Motor neuron (in vitro differentiated cells): Measurements from ENCODE around the gene PIM2. TPM values are rescaled to one million over a fixed set of nuclear protein-coding genes. Genes with fewer than 3 reads are reported as not detected.

ENCODE experiments used
- ATAC-seq, 8 experiments: fragments of 200-7000 bp; cut with Tn5 transposase; replicated peaks in 6 of 8; 2 replicates each; pipeline ENCODE4 v1.8.0; 2021; ENCODE audit warnings: mild to moderate bottlenecking in 8 of 8, moderate library complexity in 8 of 8
- H3K27ac ChIP-seq, 2 donors: fragments of 250-450 bp; sonication (Bioruptor Pico); 2 replicates each; pipeline ENCODE4 v1.9.0; 2021; ENCODE audit warnings: antibody characterized with exemption in 2 of 2, mild to moderate bottlenecking in 2 of 2, moderate library complexity in 1 of 2
- H3K4me1 ChIP-seq, 2 donors: fragments of 250-450 bp; sonication (Bioruptor Pico); replicated peaks in 1 of 2; 2 replicates each; pipeline ENCODE4 v1.6.1; 2021; ENCODE audit warnings: antibody characterized with exemption in 2 of 2, mild to moderate bottlenecking in 2 of 2, moderate library complexity in 1 of 2
- H3K4me3 ChIP-seq, 5 donors: fragments of 250-450 bp; sonication (Bioruptor Pico); 2 replicates each; pipeline ENCODE4 v1.9.0; 2021; ENCODE audit warnings: antibody characterized with exemption in 5 of 5, mild to moderate bottlenecking in 5 of 5, moderate library complexity in 4 of 5
- WGBS, 10 experiments: fragments of 450-650 bp; shearing (Covaris generic); methylation state at CpG; one replicate each; pipeline ENCODE4 v1.0.0; 2022; 5-methylcytosine and 5-hydroxymethylcytosine counted together
- in situ Hi-C, 9 experiments: fragments of 400-800 bp; cut with MboI; loops; one replicate each; pipeline ENCODE4 v1.15.0; 2021; ENCODE audit warnings: low sequenced_read_pairs in 9 of 9, low pct_unique_long_range_greater_than_20kb in 2 of 9; ENCODE audit not compliant: unreplicated experiment in 9 of 9
- total RNA-seq, 8 experiments: library from RNA; unstranded; fragments of 300-600 nt; gene quantifications; 2 replicates each; pipeline versions ENCODE4 v1.2.3 to v1.2.4, GENCODE V29; 2022

The PIM2 gene
- total RNA-seq, 8 experiments from 2014 or later = 6.9 to 20.3 (median 9.5) TPM

DNA sequence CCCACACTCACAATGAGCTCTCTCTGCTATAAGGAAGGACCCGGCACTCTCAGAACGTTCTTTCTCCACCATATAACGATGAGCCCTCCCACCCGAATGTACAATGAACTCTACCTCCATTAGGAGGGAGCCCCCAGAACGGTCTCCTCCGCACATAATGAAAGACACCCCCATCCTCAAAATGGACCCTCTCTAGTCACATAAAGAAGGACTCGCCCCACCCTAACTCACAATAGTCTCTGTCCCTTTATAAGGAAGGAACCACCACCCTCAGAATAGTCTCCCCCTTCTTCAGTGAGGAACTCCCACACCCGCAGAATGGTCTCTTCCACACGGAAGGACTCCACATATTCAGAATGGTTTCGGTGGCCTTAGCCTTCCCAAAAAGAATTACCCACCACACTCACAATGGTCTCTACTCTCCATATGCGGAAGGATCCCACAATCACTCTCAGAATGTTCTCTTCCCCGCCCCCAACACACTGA is 7.9 kb downstream of the PIM2 start:
- H3K27ac ChIP-seq = peak overlapping the region; percentile 85 to 97
- 0 to 17% (median 6%) methylated on average over 1 to 8 of the region's 12 CpGs; no CpG with 5 or more reads in 6 of the 10 experiments for WGBS, 10 experiments

GRCh38 chrX:48909703-48910294 is 9.0 kb downstream of the PIM2 start:
- Histone ChIP-seq H3K4me3 (no peak overlapping the region), H3K27ac (no peak overlapping the region), H3K4me1 (peaks cover 5 to 6% of the 10 kb centered on the region in 2 donors)
- WGBS, 10 experiments = no CpG with 5 or more reads among the region's 17 CpGs
- in situ Hi-C loops = no loop called here
- ATAC-seq = no peak

More for the DNA sequence above, 7.9 kb downstream of the PIM2 start:
- peak in 4 of 8 experiments; percentile 17 to 53 (median 32) for ATAC-seq
- in situ Hi-C loops = no loop called here
- H3K4me3 ChIP-seq = peak overlapping the region; percentile 66 to 98 (median 89)
- H3K4me1 ChIP-seq = peaks cover 5 to 6% of the 10 kb centered on the region in 2 donors

- H3K27ac ChIP-seq = no peak overlapping the region
- H3K4me1 ChIP-seq = peaks cover 5 to 6% of the 10 kb centered on the region in 2 donors
- 100% methylated on average over 1 of the region's 1 CpG; no CpG with 5 or more reads in 9 of the 10 experiments for WGBS, 10 experiments
- in situ Hi-C loops = no loop called here
- no peak overlapping the region for H3K4me3 ChIP-seq
- no peak for ATAC-seq
Measured at GRCh38 chrX:48908600-48908999, 10.2 kb downstream of the PIM2 start.

GRCh38 chrX:48905090-48905790 is 13.6 kb downstream of the PIM2 start:
- Histone ChIP-seq H3K27ac (no peak overlapping the region), H3K4me3 (no peak overlapping the region), H3K4me1 (peaks cover 0 to 2% of the 10 kb centered on the region in 2 donors)
- in situ Hi-C loops = no loop called here
- ATAC-seq = no peak
- 43% methylated on average over 4 of the region's 20 CpGs; no CpG with 5 or more reads in 9 of the 10 experiments for WGBS, 10 experiments

DNA sequence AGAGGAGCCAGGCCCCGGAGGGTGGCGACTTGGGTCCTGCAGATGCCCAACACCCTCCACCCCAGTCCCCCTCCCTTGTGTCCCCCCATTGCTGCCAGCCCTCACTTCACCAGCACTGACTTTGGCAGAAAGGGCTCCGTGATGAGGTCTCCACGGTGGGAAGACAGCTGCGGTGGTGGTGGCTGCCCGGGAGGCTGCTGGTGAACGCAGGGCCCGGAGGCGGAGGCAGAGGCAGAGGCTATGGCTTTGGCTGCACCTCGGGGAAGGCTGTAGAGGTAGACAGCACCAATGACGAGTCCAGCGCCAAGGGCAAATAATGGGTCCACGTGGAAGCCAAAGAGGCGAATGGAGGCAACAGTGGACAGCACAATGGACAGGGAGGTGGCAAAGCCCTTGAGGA is 14.2 kb downstream of the PIM2 start:
- Histone ChIP-seq H3K27ac (no peak overlapping the region), H3K4me3 (no peak overlapping the region), H3K4me1 (no peaks in the 10 kb centered on the region)
- no CpG with 5 or more reads among the region's 14 CpGs for WGBS, 10 experiments
- in situ Hi-C loops = no loop called here
- no peak for ATAC-seq

- ATAC-seq = no peak
- Histone ChIP-seq H3K4me1 (peaks cover 0 to 3% of the 10 kb centered on the region in 2 donors), H3K27ac (no peak overlapping the region), H3K4me3 (no peak overlapping the region)
- 60% methylated on average over 1 of the region's 8 CpGs; no CpG with 5 or more reads in 9 of the 10 experiments for WGBS, 10 experiments
- in situ Hi-C loops = no loop called here
Measured at GRCh38 chrX:48904180-48904579, 14.6 kb downstream of the PIM2 start.

- ATAC-seq = no peak
- WGBS, 10 experiments = 83 to 100% (median 100%) methylated on average over 1 to 3 of the region's 6 CpGs; no CpG with 5 or more reads in 7 of the 10 experiments
- Histone ChIP-seq H3K27ac (no peak overlapping the region), H3K4me1 (peaks cover 0 to 7% of the 10 kb centered on the region in 2 donors), H3K4me3 (no peak overlapping the region)
- in situ Hi-C loops = no loop called here
Measured at GRCh38 chrX:48903290-48903689, 15.5 kb downstream of the PIM2 start.

GRCh38 chrX:48902776-48903175 is 16.0 kb downstream of the PIM2 start:
- no peak for ATAC-seq
- 48% methylated on average over 5 of the region's 14 CpGs; no CpG with 5 or more reads in 9 of the 10 experiments for WGBS, 10 experiments
- Histone ChIP-seq H3K27ac (no peak overlapping the region), H3K4me1 (peaks cover 0 to 7% of the 10 kb centered on the region in 2 donors), H3K4me3 (no peak overlapping the region)
- in situ Hi-C loops = no loop called here

GRCh38 chrX:48902135-48902534 is 16.7 kb downstream of the PIM2 start:
- H3K4me3 ChIP-seq = no peak overlapping the region
- whole genome bisulfite sequencing, 10 experiments = 81 to 100% (median 100%) methylated on average over 1 to 13 of the region's 20 CpGs; no CpG with 5 or more reads in 7 of the 10 experiments
- no peak overlapping the region for H3K27ac ChIP-seq
- in situ Hi-C loops = no loop called here
- no peak for ATAC-seq
- H3K4me1 ChIP-seq = peaks cover 0 to 7% of the 10 kb centered on the region in 2 donors

GRCh38 chrX:48901069-48901468 is 17.8 kb downstream of the PIM2 start:
- no peak for ATAC-seq
- 33 to 100% (median 55%) methylated on average over 1 to 4 of the region's 7 CpGs; no CpG with 5 or more reads in 6 of the 10 experiments for WGBS, 10 experiments
- Histone ChIP-seq H3K27ac (no peak overlapping the region), H3K4me3 (no peak overlapping the region), H3K4me1 (peaks cover 3 to 12% of the 10 kb centered on the region in 2 donors)
- in situ Hi-C loops = no loop called here

DNA sequence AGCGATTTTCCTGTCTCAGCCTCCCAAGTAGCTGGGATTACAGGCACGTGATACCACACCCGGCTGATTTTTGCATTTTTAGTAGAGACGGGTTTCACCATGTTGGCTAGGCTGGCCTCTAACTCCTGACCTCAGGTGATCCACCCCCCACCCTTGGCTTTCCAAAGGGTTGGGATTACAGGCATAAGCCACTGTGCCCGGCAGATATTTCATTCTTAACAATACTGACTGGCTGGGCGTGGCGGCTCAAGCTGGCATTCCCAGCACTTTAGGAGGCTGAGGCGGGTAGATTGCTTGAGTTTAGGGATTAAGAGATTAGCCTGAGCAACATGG is 19.8 kb downstream of the PIM2 start:
- 40 to 100% methylated on average over 1 to 2 of the region's 8 CpGs; no CpG with 5 or more reads in 8 of the 10 experiments for WGBS, 10 experiments
- in situ Hi-C loops = no loop called here
- no peak overlapping the region for H3K4me3 ChIP-seq

GRCh38 chrX:48897625-48898306 is 21.1 kb downstream of the PIM2 start, which contains the start of the genes PQBP1 and TIMM17B:
PQBP1 (plus strand) TSS chrX:48897930; CDS start chrX:48898510, 580 bp downstream.
TIMM17B (minus strand) TSS chrX:48897768; CDS start chrX:48897749, 19 bp downstream.
- Histone ChIP-seq H3K27ac (peak within 1 kb of the TSS; percentile 96 to 97), H3K4me3 (peak within 1 kb of the TSS; percentile 70 to 89 (median 80)), H3K4me1 (peaks cover 3 to 14% of the 10 kb centered on the region in 2 donors)
- 18% methylated on average over 8 of the region's 49 CpGs; no CpG with 5 or more reads in 9 of the 10 experiments for WGBS, 10 experiments
- peak; percentile 82 to 95 (median 93) for ATAC-seq
- in situ Hi-C loops = no loop called here

More for the DNA sequence above, 19.8 kb downstream of the PIM2 start:
- H3K27ac ChIP-seq = no peak overlapping the region
- ATAC-seq = no peak
- peaks cover 3 to 14% of the 10 kb centered on the region in 2 donors for H3K4me1 ChIP-seq

- H3K4me1 ChIP-seq = peaks cover 3 to 14% of the 10 kb centered on the region in 2 donors
- in situ Hi-C loops = no loop called here
- H3K27ac ChIP-seq = peak overlapping the region; percentile 96 to 97
- peak; percentile 45 to 78 (median 74) for ATAC-seq
- H3K4me3 ChIP-seq = peak overlapping the region; percentile 70 to 89 (median 80)
- 3 to 42% methylated on average over 6 to 13 of the region's 38 CpGs; no CpG with 5 or more reads in 8 of the 10 experiments for WGBS, 10 experiments
Measured at GRCh38 chrX:48897157-48897624, 21.6 kb downstream of the PIM2 start.
